Activated CD8-positive, alpha-beta memory T cell treated with anti-CD3 and anti-CD28 coated beads, Interleukin-2, amount 10 ng/mL, durations not matched to agents 7 days and 5 days (primary cell): ENCODE measurements around the gene DDX41. TPM values are rescaled to one million over a fixed set of nuclear protein-coding genes. Genes with fewer than 3 reads are reported as not detected.
A peak's percentile ranks its signal among the peaks of the same experiment; 100 is the strongest.
"Not testable (repeated sequence)": the region's sequence is repeated elsewhere in the genome, so short reads cannot be mapped to it uniquely, and the experiment has no call there.

Experiments used
- ATAC-seq: fragments of 150-1000 bp; cut with Tn5 transposase; one replicate; pipeline ENCODE4 v1.10.0; 2021; ENCODE audit warnings: moderate library complexity
- CTCF ChIA-PET: fragments of 350-600 bp; sonication (Branson Sonifier 250); formaldehyde crosslinking; loops from one replicate; lab custom pipeline; 2021; ENCODE audit warnings: antibody characterized with exemption; lab: Charles Lee
- DNase-seq: peaks from one replicate; pipeline ENCODE4 v3.0.0-alpha.2; 2020
- H3K27ac Mint-ChIP-seq: one replicate; pipeline ENCODE4 v1.8.0; 2021; ENCODE audit warnings: mild to moderate bottlenecking, mixed read lengths
- H3K27me3 Mint-ChIP-seq: one replicate; pipeline ENCODE4 v1.8.0; 2021; ENCODE audit warnings: mixed read lengths
- H3K36me3 Mint-ChIP-seq: one replicate; pipeline ENCODE4 v1.8.0; 2021; ENCODE audit warnings: mild to moderate bottlenecking, mixed read lengths
- H3K4me1 Mint-ChIP-seq: one replicate; pipeline ENCODE4 v1.8.0; 2021; ENCODE audit warnings: mixed read lengths
- H3K4me3 Mint-ChIP-seq: one replicate; pipeline ENCODE4 v1.8.0; 2021; ENCODE audit warnings: mild to moderate bottlenecking, moderate library complexity, mixed read lengths
- H3K9me3 Mint-ChIP-seq: one replicate; pipeline ENCODE4 v1.8.0; 2022; ENCODE audit warnings: low read depth, mixed read lengths
- total RNA-seq, 2 experiments: library from RNA; stranded (reverse); gene quantifications; one replicate each; pipeline ENCODE4 v1.2.3, GENCODE V29; 2021

DDX41 gene
- total RNA-seq, 2 experiments from 2014 or later = 126 to 130 TPM

DNA sequence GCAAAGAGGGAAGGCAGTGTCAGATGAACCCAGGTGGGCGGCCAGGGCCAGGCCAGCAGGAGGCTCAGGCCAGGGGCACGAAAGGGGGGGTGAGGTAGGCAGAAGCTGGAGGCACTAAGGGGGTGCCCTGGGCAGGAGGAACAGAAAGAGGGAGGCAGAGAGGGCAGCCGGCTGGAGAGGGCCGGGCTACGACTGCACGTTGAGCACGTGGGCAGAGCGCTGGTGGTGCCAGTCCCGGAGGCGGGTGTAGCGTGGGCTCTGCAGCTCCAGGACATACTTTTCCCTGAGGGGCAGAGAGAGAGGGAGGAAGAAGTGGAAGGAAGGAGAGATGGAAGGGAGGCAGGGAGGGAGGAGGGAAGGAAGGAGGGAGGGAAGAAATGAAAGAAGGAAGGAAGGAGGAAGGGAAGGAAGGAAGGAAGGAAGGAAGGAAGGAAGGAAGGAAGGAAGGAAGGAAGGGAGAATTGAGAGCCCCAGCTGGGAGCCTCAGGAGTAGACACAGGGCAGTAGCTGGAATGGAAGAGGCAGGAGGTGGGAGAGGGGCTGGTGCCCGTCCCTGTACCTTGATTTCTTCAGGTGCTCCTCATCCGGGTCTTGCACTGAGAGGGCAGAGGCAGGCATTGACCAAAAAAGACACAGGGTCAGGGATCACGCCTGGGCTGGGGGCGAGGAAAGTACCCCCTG is 26.3 kb downstream of the DDX41 start:
- Mint-ChIP-seq H3K4me3 (no peak overlapping the region), H3K27ac (no peak overlapping the region), H3K4me1 (peaks cover 22% of the 10 kb centered on the region), H3K9me3 (no peaks in the 10 kb centered on the region), H3K36me3 (peaks cover 15% of the 10 kb centered on the region), H3K27me3 (no peaks in the 10 kb centered on the region)
- DNase-seq = no peak
- CTCF ChIA-PET = interaction anchor here (1.1 to 19.2 kb wide), 5 partner anchors 11 to 100 kb away, joined by 3 to 193 read pairs (median 5); no protein-coding TSS in a partner anchor
- no peak for ATAC-seq

DNA sequence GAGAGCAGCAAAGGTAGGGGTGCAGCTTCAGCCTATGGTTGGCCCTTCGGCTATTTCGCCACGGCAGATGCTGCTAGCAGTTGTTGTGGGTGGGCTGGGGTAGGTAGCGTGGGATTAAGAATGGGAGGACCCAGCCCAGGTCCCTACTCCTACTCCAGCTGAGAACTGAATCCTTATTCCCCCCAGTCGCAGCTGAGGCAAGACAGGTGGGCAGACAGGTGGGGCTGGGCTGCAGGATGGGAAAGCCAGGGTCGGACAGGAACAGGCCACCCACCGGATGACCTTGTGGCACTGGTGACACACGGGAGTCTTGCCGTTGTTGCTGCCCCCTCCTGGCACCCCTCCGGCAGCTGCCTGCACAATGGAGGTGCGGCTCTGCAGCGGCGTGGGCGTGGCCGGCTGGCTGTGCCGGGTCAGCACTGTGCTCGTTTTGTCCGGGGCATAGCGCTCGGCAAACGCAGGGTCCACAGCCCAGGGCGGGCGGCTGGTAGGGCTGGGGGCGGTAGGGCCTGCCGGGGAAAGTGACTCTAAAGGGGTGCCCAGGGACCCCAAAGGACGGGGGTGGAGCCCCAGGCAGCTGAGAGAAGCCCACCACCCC is 27.5 kb downstream of the DDX41 start:
- CTCF ChIA-PET = interaction anchor here (0.8 to 19.2 kb wide), 6 partner anchors 10 to 99 kb away, joined by 3 to 193 read pairs (median 4); no protein-coding TSS in a partner anchor
- H3K4me1 Mint-ChIP-seq = peaks cover 12% of the 10 kb centered on the region
- no peaks in the 10 kb centered on the region for H3K27me3 Mint-ChIP-seq

GRCh38 chr5:177487975-177488374 is 28.8 kb downstream of the DDX41 start:
- peaks cover 4% of the 10 kb centered on the region for H3K4me1 Mint-ChIP-seq

More for the DNA sequence above, 27.5 kb downstream of the DDX41 start:
- Mint-ChIP-seq H3K9me3 (no peaks in the 10 kb centered on the region), H3K4me3 (no peak overlapping the region), H3K27ac (no peak overlapping the region), H3K36me3 (peaks cover 15% of the 10 kb centered on the region)
- DNase-seq = no peak
- ATAC-seq = no peak

GRCh38 chr5:177487144-177487543 is 29.6 kb downstream of the DDX41 start:
- H3K4me3 Mint-ChIP-seq = no peak overlapping the region
- CTCF ChIA-PET = interaction anchor here (0.6 to 19.2 kb wide), 4 partner anchors 11 to 115 kb away, joined by 3 to 193 read pairs (median 6); no protein-coding TSS in a partner anchor
- no peak for DNase-seq
- H3K4me1 Mint-ChIP-seq = no peaks in the 10 kb centered on the region
- no peaks in the 10 kb centered on the region for H3K27me3 Mint-ChIP-seq
- ATAC-seq = no peak
- H3K9me3 Mint-ChIP-seq = no peaks in the 10 kb centered on the region
- H3K27ac Mint-ChIP-seq = no peak overlapping the region
- H3K36me3 Mint-ChIP-seq = peaks cover 16% of the 10 kb centered on the region

More at GRCh38 chr5:177487975-177488374, 28.8 kb downstream of the DDX41 start:
- DNase-seq = no peak
- Mint-ChIP-seq H3K36me3 (peaks cover 17% of the 10 kb centered on the region), H3K27ac (no peak overlapping the region), H3K9me3 (no peaks in the 10 kb centered on the region), H3K4me3 (no peak overlapping the region), H3K27me3 (no peaks in the 10 kb centered on the region)
- ATAC-seq = no peak
- CTCF ChIA-PET = interaction anchor here (1.1 to 19.2 kb wide), 5 partner anchors 9 to 84 kb away, joined by 3 to 193 read pairs (median 6); partner anchors contain the start of gene PDLIM7

GRCh38 chr5:177486256-177486655 is 30.5 kb downstream of the DDX41 start:
- no peak overlapping the region for H3K4me3 Mint-ChIP-seq
- peaks cover 13% of the 10 kb centered on the region for H3K36me3 Mint-ChIP-seq
- H3K9me3 Mint-ChIP-seq = no peaks in the 10 kb centered on the region
- no peak for ATAC-seq
- H3K4me1 Mint-ChIP-seq = no peaks in the 10 kb centered on the region
- CTCF ChIA-PET = interaction anchor here (1.4 to 19.2 kb wide), 5 partner anchors 10 to 82 kb away, joined by 3 to 193 read pairs (median 6); no protein-coding TSS in a partner anchor
- DNase-seq = no peak
- no peak overlapping the region for H3K27ac Mint-ChIP-seq
- H3K27me3 Mint-ChIP-seq = no peaks in the 10 kb centered on the region

- ATAC-seq, H3K4me1 Mint-ChIP-seq, H3K27me3 Mint-ChIP-seq, DNase-seq, H3K9me3 Mint-ChIP-seq, H3K27ac Mint-ChIP-seq, H3K4me3 Mint-ChIP-seq: not testable (repeated sequence)
- CTCF ChIA-PET = interaction anchor here (1.4 kb wide), 2 partner anchors 15 to 22 kb away, joined by 3 read pairs; no protein-coding TSS in a partner anchor
- H3K36me3 Mint-ChIP-seq = peaks cover 11% of the 10 kb centered on the region
Measured at GRCh38 chr5:177485753-177486152, 31.0 kb downstream of the DDX41 start.

DNA sequence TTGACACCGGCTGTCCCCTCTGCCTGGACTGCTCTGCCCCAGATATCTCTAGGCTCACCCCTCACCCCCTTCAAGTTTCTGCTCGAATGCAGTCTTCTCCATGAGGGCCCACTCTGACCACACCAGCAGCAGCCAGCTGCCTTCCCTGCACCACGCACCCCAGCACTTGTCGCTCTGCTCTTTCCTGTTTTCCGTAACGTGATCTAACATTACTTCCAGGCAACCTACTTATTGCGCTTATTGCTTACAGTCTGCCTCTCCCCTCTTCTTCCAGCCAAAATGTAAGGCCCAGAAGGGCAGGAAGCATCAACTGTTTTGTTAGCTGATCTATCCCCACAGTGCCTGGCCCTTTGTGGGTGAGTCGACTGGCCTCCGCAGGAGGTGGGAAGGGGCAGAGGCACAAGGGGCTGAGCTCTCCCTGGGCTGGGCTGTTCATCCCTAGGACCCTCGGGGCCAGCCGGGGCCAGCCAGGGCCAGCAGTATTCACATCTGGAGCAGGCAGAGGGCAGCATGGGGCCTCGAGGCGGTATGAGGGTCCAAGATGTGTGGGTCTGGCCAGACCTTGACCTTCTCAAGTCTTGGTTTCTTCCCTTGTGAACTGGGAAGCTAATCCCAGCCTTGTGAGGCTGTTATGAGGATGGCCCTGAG is 31.7 kb downstream of the DDX41 start:
- Mint-ChIP-seq H3K27ac (no peak overlapping the region), H3K36me3 (peaks cover 7% of the 10 kb centered on the region), H3K4me3 (no peak overlapping the region), H3K4me1 (peaks cover 2% of the 10 kb centered on the region), H3K9me3 (no peaks in the 10 kb centered on the region), H3K27me3 (no peaks in the 10 kb centered on the region)
- DNase-seq (no peak), ATAC-seq (no peak)
- CTCF ChIA-PET = interaction anchor here (0.9 to 1.4 kb wide), 3 partner anchors 14 to 21 kb away, joined by 3 read pairs; no protein-coding TSS in a partner anchor

GRCh38 chr5:177483994-177484901 is 32.5 kb downstream of the DDX41 start:
- Mint-ChIP-seq H3K9me3 (no peaks in the 10 kb centered on the region), H3K27me3 (no peaks in the 10 kb centered on the region), H3K27ac (peak overlapping the region; percentile 2), H3K36me3 (peaks cover 7% of the 10 kb centered on the region), H3K4me1 (peaks cover 9% of the 10 kb centered on the region), H3K4me3 (no peak overlapping the region)
- DNase-seq (no peak), ATAC-seq (no peak)
- CTCF ChIA-PET = interaction anchor here (0.9 kb wide), 1 partner anchor 13 kb away, joined by 3 read pairs; no protein-coding TSS in a partner anchor

DNA sequence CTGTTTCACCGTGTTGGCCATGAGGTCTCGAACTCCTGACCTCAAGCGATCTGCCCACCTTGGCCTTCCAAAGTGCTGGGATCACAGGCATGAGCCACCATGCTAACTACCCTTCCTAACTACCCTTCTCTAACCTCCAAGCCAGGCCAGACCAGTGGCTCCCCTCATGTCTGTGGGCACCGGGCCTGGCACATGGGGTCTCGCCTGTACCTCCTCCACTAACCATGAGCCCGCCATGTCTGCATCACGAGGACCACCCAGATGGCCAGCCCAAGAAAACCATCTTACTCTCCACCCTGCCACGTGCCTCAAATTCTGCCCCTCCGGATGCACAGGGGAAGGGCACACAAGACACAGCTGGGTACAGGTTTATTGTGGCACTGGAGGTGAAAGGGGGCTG is 33.7 kb downstream of the DDX41 start:
- no peak for DNase-seq
- Mint-ChIP-seq H3K9me3 (no peaks in the 10 kb centered on the region), H3K4me1 (peaks cover 19% of the 10 kb centered on the region), H3K36me3 (peaks cover 7% of the 10 kb centered on the region), H3K27ac (no peak overlapping the region), H3K4me3 (no peak overlapping the region), H3K27me3 (no peaks in the 10 kb centered on the region)
- CTCF ChIA-PET = interaction anchor here (1.0 kb wide), 1 partner anchor 28 kb away, joined by 4 read pairs; no protein-coding TSS in a partner anchor
- no peak for ATAC-seq

DNA sequence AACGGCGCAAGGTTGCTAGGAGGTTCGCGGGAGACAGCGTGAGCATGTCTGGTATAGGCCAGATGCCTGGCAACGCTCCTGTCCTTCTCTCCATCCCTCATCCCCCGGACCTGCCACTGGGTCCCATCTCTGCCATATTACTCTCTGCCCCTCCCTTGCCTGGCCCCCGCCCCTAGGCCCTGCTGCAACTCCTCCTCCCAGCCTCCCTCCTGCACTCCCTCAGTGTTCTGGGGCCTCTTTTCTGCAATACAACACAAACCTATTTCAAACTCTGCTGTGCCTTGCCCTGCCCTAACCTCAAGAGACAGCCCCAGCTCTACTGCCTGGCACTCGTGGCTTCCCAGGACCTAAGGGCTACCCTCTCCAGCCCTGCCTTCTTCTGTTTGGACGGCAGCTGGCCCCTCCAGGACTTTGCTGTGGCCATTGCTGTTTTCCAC is 34.4 kb downstream of the DDX41 start:
- H3K4me1 Mint-ChIP-seq = peaks cover 23% of the 10 kb centered on the region
- H3K27ac Mint-ChIP-seq = no peak overlapping the region
- peaks cover 7% of the 10 kb centered on the region for H3K36me3 Mint-ChIP-seq
- H3K27me3 Mint-ChIP-seq = no peaks in the 10 kb centered on the region
- no peak overlapping the region for H3K4me3 Mint-ChIP-seq
- ATAC-seq (no peak), DNase-seq (no peak)
- H3K9me3 Mint-ChIP-seq = no peaks in the 10 kb centered on the region
- CTCF ChIA-PET = interaction anchor here (1.0 to 2.4 kb wide), 2 partner anchors 11 to 28 kb away, joined by 4 to 6 read pairs; no protein-coding TSS in a partner anchor

- H3K36me3 Mint-ChIP-seq = peaks cover 3% of the 10 kb centered on the region
- ATAC-seq (no peak), DNase-seq (no peak)
- no peaks in the 10 kb centered on the region for H3K9me3 Mint-ChIP-seq
- peak overlapping the region; percentile 90 for H3K27ac Mint-ChIP-seq
- no peak overlapping the region for H3K4me3 Mint-ChIP-seq
- H3K4me1 Mint-ChIP-seq = peaks cover 39% of the 10 kb centered on the region
- no peaks in the 10 kb centered on the region for H3K27me3 Mint-ChIP-seq
- CTCF ChIA-PET = interaction anchor here (0.7 to 4.6 kb wide), 7 partner anchors 9 to 91 kb away, joined by 3 to 26 read pairs (median 7); no protein-coding TSS in a partner anchor
Measured at GRCh38 chr5:177479774-177480173, 37.0 kb downstream of the DDX41 start.
